Activated T-cell treated with anti-CD3 and anti-CD28 coated beads for 1 hour (primary cell): ENCODE measurements around the gene BAIAP2L1.

Experiments
- DNase-seq: peaks from one replicate; pipeline ENCODE4 v3.0.0-alpha.2; 2020; ENCODE audit warnings: low read depth

BAIAP2L1 gene

DNA sequence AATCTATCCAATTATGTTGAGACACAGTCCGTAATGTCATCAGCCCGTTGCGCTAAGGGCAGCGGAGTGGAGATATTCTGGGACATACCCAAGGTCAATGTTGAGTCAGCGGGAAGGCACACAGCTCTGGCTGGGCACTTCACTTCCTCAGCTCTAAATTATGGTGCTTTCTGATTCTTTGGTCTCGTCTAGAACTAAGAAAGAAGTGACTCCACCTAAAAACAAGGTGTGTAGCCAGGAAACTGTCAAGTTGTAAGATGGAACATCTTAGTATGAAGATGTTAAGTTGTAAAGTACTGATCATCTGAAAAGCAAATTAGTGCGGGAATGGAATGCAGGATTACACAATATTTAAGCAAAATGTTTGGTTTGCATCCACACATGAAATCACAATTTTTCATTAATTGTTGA is 43.1 kb downstream of the BAIAP2L1 start:
- no peak for DNase-seq

- no peak for DNase-seq
Observed at GRCh38 chr7:98355250-98355538, 45.7 kb downstream of the BAIAP2L1 start.

- DNase-seq = no peak
Observed at GRCh38 chr7:98354511-98355249, 46.2 kb downstream of the BAIAP2L1 start.

DNA sequence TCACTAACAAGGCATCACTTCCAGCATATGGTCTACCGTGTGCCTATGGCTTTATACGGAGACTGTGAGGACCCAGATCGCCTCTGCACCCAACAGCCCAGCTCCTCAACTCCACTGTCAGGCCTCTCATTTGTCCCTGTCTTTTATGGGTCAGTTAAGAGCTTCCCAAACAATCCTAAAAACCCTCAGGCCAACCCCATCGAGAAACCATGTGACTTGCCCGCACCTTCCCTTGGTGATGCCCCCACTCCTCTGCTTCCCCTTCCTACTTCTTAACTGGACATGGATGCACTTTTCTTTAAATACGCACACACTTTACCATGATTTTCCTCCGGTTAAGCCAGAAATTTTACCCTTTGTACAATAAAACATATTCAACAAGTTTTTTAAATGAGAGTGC is 46.8 kb downstream of the BAIAP2L1 start:
- no peak for DNase-seq

- DNase-seq = no peak
Observed at GRCh38 chr7:98352621-98353020, 48.3 kb downstream of the BAIAP2L1 start.

DNA sequence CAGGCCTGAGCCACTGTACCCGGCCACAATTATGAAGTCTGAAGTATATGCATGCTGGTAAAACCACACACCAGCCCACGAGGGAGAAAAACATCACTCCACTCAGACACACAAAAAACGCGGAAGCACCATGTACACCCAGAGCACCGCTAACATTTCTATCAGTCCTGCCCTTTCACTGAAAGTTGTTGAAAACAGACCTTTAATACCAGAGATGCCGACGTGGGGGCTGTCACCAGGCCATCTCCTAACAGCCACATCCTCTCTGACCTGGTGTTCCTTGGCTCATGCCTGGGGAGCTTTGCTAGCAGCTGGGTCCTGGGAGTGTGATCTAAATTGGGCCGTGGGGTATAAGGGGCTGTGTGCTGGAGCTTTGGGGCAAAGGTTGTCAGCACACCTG is 49.8 kb downstream of the BAIAP2L1 start:
- no peak for DNase-seq

GRCh38 chr7:98348726-98349474 is 52.0 kb downstream of the BAIAP2L1 start:
- no peak for DNase-seq

DNA sequence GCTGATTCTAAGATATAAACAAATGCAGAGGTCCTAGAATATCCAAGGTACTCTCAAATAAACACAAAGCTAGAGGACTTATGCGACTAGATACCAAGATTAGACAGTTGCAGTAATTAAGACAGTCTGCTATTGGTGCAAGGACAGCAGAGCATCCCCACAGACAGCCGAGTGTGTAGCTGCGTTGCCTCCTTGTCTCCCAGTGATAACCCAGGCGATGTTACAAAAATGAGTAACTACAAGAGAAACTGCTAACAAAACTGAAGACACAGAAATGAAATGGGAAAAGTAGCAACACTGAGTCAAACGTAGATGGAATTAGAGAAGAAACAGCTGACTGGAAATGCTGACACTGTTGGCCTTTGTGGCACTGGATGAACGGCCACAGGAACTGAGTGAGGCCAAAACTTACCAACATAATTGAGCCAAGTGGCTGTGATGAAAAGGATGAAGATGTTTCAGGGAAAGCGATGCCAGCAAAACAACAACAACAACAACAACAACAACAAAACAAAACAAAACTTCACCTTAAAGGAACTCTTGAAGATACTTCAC is 54.3 kb downstream of the BAIAP2L1 start:
- DNase-seq = no peak

DNA sequence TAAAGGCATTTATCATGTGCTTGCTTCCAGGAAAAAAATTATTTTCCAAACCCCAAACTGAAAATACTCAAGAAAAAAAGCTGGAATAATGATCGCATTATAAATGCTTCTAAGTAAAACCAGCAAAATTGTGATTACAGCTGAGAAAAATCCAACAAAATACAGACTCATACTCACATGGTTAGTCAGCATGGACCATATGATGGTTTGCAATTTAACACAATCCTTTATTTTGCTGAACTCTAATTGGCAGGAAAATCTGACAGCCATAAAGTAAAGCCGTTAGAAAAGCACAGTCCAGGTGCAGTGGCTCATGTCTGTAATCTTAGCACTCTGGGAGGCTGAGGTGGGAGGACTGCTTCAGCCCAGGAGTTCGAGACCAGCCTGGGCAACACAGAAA is 59.8 kb downstream of the BAIAP2L1 start:
- no peak for DNase-seq

DNA sequence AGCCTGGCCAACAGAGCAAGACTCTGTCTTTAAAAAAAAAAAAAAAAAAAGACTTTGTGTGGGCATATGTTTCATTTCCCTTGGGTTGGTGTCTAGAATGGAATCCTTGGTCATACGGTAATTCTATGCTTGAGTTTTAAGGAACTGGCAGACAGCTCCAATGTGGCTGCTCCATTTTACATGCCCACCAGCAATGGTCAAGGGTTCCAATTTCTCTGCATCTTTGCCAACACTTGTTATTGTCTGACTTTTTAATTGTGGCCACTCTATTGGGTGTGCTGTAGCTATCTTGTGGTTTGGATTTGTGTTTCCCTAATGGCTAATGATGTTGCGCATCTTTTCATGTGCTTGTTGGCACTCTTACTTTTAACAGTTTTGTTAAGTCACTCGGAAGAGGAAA is 61.8 kb downstream of the BAIAP2L1 start:
- no peak for DNase-seq

DNA sequence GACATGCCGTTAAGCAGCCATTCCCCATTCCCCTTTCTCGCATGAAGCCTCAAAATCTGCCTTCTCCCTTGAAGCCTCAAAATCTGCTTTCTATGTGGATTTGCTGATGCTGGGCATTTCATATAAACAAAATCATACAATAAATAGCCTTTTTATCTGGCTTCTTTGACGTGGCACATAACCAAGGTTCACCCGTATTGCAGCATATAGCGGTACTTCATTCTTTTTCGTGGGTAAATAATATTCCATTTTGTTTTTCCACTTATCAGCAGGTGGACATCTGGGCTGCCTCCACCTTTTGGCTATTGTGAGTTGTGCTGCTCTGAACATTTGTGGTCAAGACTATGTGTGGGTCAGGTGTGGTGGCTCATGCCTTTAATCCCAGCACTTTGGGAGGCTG is 62.4 kb downstream of the BAIAP2L1 start:
- DNase-seq = no peak

DNA sequence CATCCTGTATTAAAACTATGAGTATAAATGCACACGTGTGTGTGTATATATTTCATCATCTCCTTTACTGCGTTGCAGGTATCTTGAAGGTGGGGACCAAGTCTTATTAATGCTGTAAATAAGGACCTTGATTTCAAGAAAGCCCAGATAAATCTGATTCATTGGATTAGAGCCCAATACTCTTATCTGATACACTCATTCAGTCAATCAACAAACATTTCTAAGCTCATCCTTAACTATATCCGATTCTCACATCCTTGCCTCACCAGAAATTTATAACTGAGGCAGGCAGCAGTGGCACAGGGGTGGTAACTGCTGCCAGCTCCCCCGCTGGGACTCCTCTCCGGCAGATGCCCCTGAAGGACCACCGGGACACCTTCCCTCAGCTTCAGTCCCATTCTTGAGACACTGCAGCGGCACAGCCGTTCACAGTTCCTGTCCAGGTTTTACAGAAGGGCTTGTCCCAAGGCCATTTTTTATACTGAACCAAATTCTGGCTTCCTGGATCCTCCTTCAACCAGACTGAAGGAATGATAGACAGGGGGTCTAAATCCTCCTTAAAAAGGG is 65.4 kb downstream of the BAIAP2L1 start:
- no peak for DNase-seq

DNA sequence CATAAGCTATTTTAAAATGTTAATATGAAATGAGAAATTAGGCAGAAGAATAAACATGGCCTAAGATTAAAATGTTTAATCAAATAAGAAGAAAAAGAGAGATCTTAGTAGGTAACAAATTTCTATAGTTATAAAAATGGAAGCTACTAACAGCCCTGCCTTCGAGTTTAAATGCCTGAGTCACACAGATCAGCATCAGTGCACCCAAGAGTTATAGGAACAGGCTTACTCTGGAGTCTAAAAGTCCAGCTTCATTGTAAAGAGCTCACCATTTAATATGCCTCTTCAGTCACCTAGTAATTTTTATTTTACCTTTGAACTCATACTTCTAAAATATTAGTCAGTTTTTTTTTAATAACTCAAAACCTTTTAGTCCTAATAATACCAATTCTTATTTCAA is 66.8 kb downstream of the BAIAP2L1 start:
- no peak for DNase-seq

DNA sequence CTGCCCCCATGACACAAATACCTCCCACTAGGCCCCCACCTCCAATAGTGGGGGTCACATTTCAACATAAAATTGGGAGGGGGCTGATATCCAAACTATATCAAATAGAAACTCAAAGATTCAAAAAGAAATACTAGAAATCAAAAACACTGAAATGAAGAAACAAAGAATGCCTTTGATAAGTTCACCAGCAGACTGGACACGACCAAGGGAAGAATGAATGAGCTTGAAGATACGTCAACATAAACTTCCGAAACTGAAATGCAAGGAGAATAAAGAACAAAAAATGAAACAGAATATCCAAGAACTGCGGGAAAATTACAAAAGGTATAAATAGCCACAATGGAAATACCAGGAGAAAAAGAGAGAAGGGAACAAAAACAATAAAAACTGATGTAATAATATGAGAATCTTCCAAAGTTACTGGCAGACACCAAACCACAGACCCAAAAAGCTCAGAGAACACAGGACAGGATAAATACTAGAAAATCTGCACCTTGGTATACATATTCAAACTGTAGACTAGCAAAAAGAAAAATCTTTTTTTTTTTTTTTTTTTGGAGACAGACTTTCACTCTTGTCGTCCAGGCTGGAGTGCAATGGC is 69.9 kb downstream of the BAIAP2L1 start:
- DNase-seq = no peak

DNA sequence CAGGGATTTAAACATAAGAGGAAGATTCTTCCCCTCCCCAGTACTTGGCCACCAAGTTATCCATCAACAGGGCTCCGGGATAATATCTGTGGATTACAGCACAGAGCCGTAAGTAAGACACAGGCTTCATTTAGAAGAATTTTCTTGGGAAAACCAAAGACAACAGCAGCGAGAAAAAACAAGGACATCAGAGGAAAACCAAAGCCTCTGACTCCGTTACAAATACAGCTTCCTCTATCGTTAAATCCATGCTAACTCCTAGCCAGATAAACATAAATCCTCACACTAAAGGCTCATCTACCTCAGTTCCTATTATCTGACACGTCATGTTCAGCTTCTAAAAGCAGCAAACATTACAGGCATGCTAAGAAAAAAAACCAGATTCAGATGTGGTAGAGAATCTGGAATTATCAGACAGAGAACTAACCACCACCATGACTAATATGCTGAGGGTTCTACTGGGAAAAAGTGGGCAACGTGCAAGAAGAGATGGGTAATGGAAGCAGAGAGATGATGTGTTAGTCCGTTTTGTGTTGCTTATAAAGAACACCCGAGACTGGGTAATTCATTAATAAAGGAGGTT is 71.0 kb downstream of the BAIAP2L1 start:
- no peak for DNase-seq

DNA sequence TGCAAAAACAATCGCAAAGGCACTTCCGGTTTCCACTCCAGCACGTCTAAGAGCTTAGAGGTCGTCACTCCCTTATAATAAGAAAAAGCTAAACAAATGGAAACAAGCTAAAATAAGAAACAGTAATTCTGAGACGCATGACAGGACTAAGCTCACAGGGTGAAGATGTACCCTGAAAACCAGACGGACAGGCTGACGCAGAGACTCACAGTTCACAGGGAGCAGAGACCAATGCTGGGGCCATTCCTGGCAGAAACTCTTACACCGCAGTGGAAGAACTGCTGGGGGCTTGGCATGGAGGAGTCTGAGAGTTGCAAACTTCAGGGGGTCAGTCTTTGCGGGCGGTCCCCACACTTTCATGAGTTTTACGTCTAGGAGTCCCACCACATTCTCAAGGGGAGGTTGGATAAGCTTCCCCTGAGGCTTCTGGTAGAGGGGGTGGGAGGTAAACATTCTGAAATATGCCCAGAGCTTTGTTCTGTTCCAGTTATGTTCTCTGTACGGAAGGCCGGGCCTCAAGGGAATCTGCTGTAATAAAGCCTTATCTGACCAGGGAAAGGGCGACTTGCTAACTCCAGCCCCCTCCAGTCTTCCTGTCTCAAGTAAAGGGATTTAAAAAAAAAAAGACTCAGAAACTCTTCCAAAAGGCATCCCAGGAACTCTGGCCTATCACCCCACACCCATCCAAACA is 71.6 kb downstream of the BAIAP2L1 start:
- no peak for DNase-seq

DNA sequence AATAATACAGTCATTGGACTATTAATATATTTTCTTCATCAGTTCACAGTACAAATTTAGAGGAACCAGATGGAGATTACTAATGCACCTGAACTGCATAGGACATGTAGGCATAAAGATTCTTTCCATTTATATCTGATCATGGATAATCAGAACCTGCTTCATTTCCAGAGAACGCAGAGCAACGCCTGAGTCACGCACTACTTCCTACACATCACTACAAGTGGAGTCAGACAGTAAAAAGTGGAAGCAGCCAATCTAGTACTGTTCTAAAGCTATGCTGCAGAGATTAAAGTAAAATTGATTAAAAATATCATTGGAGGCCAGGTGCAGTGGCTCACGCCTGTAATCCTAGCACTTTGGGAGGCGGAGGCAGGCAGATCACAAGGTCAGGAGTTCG is 76.1 kb downstream of the BAIAP2L1 start:
- DNase-seq = no peak

DNA sequence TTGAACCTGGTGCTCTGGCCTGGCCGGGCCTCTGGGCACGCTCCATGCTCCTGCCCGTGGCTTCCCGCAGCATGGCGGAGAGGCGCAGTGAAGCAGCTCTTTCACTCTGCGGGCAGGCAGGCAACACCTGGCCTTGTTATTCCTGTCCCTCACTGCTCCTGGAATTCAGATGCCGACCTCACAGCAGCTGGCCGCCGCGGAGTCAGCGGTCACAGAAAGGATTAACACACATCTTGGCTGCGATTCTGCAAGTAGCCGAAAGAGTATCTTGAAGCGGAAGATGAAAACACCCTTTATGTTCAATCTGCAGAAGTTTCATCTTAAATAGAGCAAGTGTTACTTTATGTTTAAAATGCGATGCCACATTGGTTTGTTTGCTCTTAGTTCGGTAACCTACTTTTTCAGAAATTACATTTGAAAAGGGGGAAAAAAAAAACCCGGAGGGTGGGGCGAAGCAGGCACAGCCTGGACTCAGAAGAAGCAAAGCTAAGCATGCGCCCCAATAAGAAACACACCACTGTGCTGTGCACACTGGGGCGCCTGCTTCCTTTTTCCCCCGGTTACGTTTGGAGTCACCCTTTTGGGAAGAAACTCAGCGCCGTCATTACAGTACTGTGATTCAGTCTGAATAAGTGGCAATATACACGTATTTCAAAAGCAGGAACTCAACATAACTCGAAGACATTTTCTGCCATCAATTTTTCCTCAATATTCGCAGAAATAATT is 77.1 kb downstream of the BAIAP2L1 start:
- DNase-seq = no peak

GRCh38 chr7:98322331-98323270 is 78.3 kb downstream of the BAIAP2L1 start:
- DNase-seq = no peak

GRCh38 chr7:98321301-98321700 is 79.6 kb downstream of the BAIAP2L1 start:
- DNase-seq = no peak
